ENCODE data around the gene CCR4. TPM values are rescaled to one million over a fixed set of nuclear protein-coding genes. Genes with fewer than 3 reads are reported as not detected.
A peak's percentile ranks its signal among the peaks of the same experiment; 100 is the strongest.

Gene CCR4
- total RNA-seq, 3 donors from 2014 or later: 0.32 to 0.66 (median 0.44) TPM

DNA sequence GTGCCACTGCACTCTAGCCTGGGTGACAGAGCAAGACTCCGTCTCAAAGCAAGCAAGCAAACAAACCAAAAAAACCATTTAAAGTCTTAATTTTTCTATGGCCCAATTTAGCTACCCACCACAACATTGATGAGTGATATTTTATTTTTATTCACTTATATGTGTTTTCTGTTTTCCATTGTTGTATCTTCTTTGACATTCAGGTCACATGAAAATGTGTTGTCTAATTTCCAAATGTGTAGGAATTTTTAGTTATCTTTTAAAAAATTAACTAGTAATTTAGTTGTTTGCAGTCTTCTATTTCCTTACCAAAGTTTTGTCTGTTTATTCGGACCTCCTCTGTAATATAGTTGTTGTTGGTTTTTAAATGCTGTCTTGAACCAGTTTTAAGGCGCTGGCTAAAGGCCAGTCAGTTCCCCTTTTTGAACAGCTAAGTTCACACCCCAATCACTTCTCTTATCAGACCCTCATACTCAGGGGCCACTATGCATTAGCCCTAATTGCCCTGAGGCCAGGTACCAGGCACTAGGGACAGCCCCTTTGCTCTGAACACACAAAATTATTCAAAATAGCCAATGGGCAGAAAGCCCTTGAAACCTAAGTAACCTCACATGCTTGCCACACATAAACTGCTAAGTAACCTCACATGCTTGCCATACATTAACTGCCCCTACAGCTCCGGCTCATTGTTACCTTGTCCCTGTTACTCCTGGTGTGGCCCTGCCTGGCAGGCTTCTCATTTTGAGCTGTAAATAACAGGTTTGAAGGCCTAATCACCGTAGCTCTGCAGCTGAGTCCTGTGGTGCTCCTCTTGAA is 4.3 kb upstream of the CCR4 start:
- Histone ChIP-seq H3K27me3 (no peaks in the 10 kb centered on the region), H3K9me3 (no peaks in the 10 kb centered on the region), H3K27ac (no peak overlapping the region), H3K4me1 (no peaks in the 10 kb centered on the region), H3K4me3 (no peak overlapping the region), H3K36me3 (no peaks in the 10 kb centered on the region)
- intact Hi-C loops (cut with DNase I; ENCODE audit: low total_unique reads): no loop called here
- DNase-seq (ENCODE audit: low spot score in 2 of 2): no peak
- TF ChIP-seq POLR2AphosphoS5 (IDR thresholded peaks at IDR 0.05) (no peak), POLR2A (IDR thresholded peaks at IDR 0.05) (no peak)
- TF ChIP-seq, protein P1, sequence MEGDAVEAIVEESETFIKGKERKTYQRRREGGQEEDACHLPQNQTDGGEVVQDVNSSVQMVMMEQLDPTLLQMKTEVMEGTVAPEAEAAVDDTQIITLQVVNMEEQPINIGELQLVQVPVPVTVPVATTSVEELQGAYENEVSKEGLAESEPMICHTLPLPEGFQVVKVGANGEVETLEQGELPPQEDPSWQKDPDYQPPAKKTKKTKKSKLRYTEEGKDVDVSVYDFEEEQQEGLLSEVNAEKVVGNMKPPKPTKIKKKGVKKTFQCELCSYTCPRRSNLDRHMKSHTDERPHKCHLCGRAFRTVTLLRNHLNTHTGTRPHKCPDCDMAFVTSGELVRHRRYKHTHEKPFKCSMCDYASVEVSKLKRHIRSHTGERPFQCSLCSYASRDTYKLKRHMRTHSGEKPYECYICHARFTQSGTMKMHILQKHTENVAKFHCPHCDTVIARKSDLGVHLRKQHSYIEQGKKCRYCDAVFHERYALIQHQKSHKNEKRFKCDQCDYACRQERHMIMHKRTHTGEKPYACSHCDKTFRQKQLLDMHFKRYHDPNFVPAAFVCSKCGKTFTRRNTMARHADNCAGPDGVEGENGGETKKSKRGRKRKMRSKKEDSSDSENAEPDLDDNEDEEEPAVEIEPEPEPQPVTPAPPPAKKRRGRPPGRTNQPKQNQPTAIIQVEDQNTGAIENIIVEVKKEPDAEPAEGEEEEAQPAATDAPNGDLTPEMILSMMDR (IDR thresholded peaks at IDR 0.05): no peak

DNA sequence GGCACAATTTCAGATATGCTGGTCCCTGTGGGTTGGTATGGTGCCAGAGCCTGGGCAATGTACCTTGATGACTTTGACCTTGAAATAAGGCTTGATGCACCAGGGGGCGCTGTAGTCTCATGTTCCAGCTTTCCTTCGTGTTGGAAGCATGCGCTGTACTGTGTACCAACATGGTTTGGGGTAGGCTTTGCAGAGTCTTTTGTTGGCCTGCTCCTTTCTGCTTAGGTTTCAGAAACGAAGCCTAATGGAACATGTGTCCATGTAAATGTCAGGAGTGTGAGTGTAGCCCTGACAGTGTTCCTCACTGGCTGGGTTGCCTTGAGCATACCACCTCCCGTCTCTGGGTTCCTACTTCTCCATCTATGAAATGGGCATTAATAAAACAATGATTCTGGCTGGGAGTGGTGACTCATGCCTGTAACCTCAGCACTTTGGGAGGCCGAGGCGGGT is 3.6 kb upstream of the CCR4 start:
- TF ChIP-seq POLR2A (IDR thresholded peaks at IDR 0.05): no peak
- TF ChIP-seq, protein P1 (IDR thresholded peaks at IDR 0.05): peak in 2 of 3 donors; percentile 49 to 54
- intact Hi-C loops (cut with DNase I; ENCODE audit: low total_unique reads): no loop called here
- H3K4me1 ChIP-seq: no peaks in the 10 kb centered on the region
- no peaks in the 10 kb centered on the region for H3K36me3 ChIP-seq
- H3K27ac ChIP-seq: no peak overlapping the region
- H3K27me3 ChIP-seq: no peaks in the 10 kb centered on the region
- H3K4me3 ChIP-seq: no peak overlapping the region
- DNase-seq (ENCODE audit: low spot score in 2 of 2): peak; percentile 29 to 79
- H3K9me3 ChIP-seq: no peaks in the 10 kb centered on the region

DNA sequence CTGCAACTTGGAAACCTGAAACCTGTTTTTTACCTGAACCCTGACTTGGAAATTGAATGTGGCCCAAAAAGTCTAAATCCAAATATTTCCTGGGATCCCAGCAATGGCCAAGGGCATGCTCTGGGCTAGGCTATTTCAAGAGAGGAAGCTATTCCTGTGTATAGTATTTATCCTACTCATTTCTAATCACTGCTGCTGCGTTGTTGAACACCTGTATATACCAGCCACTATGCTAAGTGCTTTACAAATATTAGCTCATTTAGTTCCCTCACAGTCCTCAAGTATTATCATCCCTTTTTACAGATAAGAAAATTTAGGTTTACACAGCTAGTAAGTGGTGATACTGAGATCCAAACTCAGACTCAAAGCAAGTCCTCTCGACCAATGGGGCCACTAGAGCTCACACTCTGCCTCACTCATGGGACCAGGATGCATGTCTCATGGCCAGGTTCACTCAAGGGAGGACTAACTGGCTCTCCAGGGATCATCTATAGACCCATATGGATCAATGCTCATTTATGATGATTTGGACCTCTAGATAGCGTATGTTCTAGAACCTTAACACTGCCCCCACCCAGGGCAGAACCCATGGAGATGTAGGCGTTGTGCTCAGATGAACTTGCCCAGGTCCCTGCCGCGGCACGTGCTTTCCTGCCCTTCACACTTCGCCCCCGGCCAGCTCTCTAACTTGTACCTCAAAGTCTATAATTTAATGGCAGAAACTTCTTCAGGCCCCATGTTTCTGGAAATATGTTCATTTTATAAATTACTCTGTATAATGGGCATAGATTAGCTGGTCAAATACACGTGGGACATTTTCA is 2.6 kb upstream of the CCR4 start:
- no peaks in the 10 kb centered on the region for H3K36me3 ChIP-seq
- H3K27ac ChIP-seq: no peak overlapping the region
- H3K27me3 ChIP-seq: no peaks in the 10 kb centered on the region
- H3K9me3 ChIP-seq: no peaks in the 10 kb centered on the region
- H3K4me3 ChIP-seq: no peak overlapping the region
- no peak for TF ChIP-seq POLR2A (IDR thresholded peaks at IDR 0.05)
- TF ChIP-seq POLR2AphosphoS5 (IDR thresholded peaks at IDR 0.05): no peak
- no peak for DNase-seq (ENCODE audit: low spot score in 2 of 2)
- no peaks in the 10 kb centered on the region for H3K4me1 ChIP-seq
- intact Hi-C loops (cut with DNase I; ENCODE audit: low total_unique reads): no loop called here

DNA sequence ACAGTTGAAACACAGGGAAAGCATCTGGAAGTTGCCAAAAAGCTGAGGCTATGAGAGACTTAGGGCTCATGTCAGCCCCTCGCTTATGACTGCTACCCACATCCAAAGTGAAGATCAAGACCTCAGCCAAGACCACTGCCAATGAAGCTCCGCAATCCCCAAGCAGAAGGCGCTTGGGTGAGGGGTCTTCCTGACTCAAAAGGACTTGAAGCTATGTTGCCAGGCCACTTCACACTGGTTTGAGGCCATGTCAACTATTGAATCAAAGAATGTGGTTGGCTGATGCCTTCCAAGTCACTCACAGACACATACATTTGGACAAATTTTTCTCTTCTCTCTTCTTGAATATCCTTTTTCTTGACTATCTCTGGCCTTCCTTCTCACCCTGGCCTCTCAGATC is 928 bp upstream of the CCR4 start:
- Histone ChIP-seq H3K27ac (no peak overlapping the region), H3K36me3 (no peaks in the 10 kb centered on the region), H3K27me3 (no peaks in the 10 kb centered on the region), H3K4me1 (no peaks in the 10 kb centered on the region), H3K9me3 (no peaks in the 10 kb centered on the region), H3K4me3 (no peak overlapping the region)
- intact Hi-C loops (cut with DNase I; ENCODE audit: low total_unique reads): no loop called here
- no peak for DNase-seq (ENCODE audit: low spot score in 2 of 2)
- TF ChIP-seq POLR2A (IDR thresholded peaks at IDR 0.05) (no peak), POLR2AphosphoS5 (IDR thresholded peaks at IDR 0.05) (no peak)
- TF ChIP-seq, protein P1 (IDR thresholded peaks at IDR 0.05): no peak

DNA sequence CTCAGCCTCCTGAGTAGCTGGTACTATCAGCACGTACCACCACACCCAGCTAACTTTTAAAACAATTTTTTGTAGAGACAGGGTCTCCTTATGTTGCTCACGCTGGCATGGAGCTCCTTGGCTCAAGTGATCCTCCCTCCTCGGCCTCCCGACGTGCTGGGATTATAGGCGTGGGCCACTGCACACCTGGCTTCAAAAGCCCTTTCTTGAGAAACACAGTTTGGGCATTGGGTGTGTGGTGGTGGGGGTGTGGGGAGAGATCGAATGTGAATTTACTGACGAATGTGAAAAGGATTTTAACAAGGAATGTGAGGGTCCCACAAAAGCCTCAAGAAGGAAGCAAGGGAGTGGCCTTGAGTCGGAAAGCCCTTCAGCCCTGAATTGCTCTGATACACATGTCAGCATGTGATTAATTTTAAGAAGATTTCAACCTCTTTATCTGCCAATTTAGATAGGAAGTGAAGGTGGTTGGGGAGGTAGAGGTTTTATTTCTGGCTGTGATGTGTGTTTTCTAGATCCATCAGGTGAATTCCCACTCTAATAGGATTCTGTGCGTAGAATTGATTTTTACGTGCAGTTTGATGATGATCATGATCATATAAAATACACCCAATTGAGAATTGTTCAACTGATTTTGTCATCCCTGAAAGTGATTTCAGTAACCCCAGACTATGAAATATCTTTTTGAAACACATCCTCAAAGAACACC is 1.1 kb downstream of the CCR4 start:
- H3K4me3 ChIP-seq: no peak overlapping the region
- no peaks in the 10 kb centered on the region for H3K27me3 ChIP-seq
- no peaks in the 10 kb centered on the region for H3K36me3 ChIP-seq
- intact Hi-C loops (cut with DNase I; ENCODE audit: low total_unique reads): no loop called here
- no peak overlapping the region for H3K27ac ChIP-seq
- no peak for DNase-seq (ENCODE audit: low spot score in 2 of 2)
- no peaks in the 10 kb centered on the region for H3K9me3 ChIP-seq
- H3K4me1 ChIP-seq: no peaks in the 10 kb centered on the region
- TF ChIP-seq POLR2A (IDR thresholded peaks at IDR 0.05) (no peak), POLR2AphosphoS5 (IDR thresholded peaks at IDR 0.05) (no peak)
- TF ChIP-seq, protein P1 (IDR thresholded peaks at IDR 0.05): no peak
